IMR-90 (cell line): ENCODE measurements around the gene OSBP2. TPM values are rescaled to one million over a fixed set of nuclear protein-coding genes. Genes with fewer than 3 reads are reported as not detected.

Experiments used
- ATAC-seq: fragments of 200-7000 bp; cut with Tn5 transposase; 2 replicates; pipeline ENCODE4 v1.9.1; 2020; ENCODE audit warnings: low read depth, mild to moderate bottlenecking, moderate library complexity
- BruUV-seq: library from RNA; stranded (reverse); fragments of 400-500 nt; replicated peaks from 2 replicates; lab custom pipeline; 2021; lab: Mats Ljungman, UMichigan
- CTCF ChIA-PET: fragments of 300-600 bp; formaldehyde crosslinking; extraction: SDS; loops from one replicate; lab custom pipeline; 2021; ENCODE audit warnings: antibody characterized with exemption; lab: Yijun Ruan, JAX
- POLR2A ChIA-PET: fragments of 300-600 bp; sonication (Branson Sonifier 250); formaldehyde crosslinking; loops from one replicate; lab custom pipeline; 2022; ENCODE audit warnings: antibody characterized with exemption; ENCODE audit not compliant: unreplicated experiment; lab: Charles Lee
- DNase-seq: peaks from one replicate; pipeline ENCODE4 v3.0.0; 2013
- H2AFZ ChIP-seq: replicated peaks from 2 replicates; pipeline ENCODE3; 2013; ENCODE audit warnings: low read length, mild to moderate bottlenecking; ENCODE audit not compliant: poor library complexity
- H2AK5ac ChIP-seq: 2 replicates; pipeline ENCODE4 v1.6.1; 2013; ENCODE audit warnings: low read depth, low read length, inconsistent platforms
- H2AK9ac ChIP-seq: replicated peaks from 2 replicates; pipeline ENCODE3; 2013; ENCODE audit warnings: mild to moderate bottlenecking, low read depth, low read length, moderate library complexity; ENCODE audit not compliant: poor library complexity
- H2BK120ac ChIP-seq: 2 replicates; pipeline ENCODE4 v1.6.1; 2013; ENCODE audit warnings: low read depth, low read length, inconsistent platforms
- H2BK15ac ChIP-seq: 3 replicates; pipeline ENCODE4 v1.6.1; 2013; ENCODE audit warnings: low read depth, low read length, inconsistent platforms
- H2BK20ac ChIP-seq: 2 replicates; pipeline ENCODE4 v1.6.1; 2013; ENCODE audit warnings: low read depth, mild to moderate bottlenecking, inconsistent platforms, low read length, moderate library complexity
- H2BK5ac ChIP-seq: 2 replicates; pipeline ENCODE4 v1.6.1; 2013; ENCODE audit warnings: mild to moderate bottlenecking, low read depth, low read length, inconsistent platforms; ENCODE audit not compliant: poor library complexity, severe bottlenecking
- H3K14ac ChIP-seq: replicated peaks from 2 replicates; pipeline ENCODE4 v1.6.1; 2013; ENCODE audit warnings: low read depth, low read length, inconsistent platforms
- H3K18ac ChIP-seq: 2 replicates; pipeline ENCODE4 v1.6.1; 2013; ENCODE audit warnings: low read depth, low read length, control low read depth
- H3K23ac ChIP-seq: 2 replicates; pipeline ENCODE4 v1.6.1; 2013; ENCODE audit warnings: low read depth, low read length, inconsistent platforms
- H3K27ac ChIP-seq: 2 replicates; pipeline ENCODE4 v1.5.1; 2013; ENCODE audit warnings: mild to moderate bottlenecking, control low read depth, low read length; ENCODE audit not compliant: insufficient read depth
- H3K27me3 ChIP-seq: 2 replicates; pipeline ENCODE4 v1.6.1; 2013; ENCODE audit warnings: low read length; ENCODE audit not compliant: control insufficient read depth, insufficient read depth
- H3K36me3 ChIP-seq: 2 replicates; pipeline ENCODE4 v1.6.1; 2013; ENCODE audit warnings: low read length, mixed read lengths; ENCODE audit not compliant: control insufficient read depth, insufficient read depth
- H3K4ac ChIP-seq: 2 replicates; pipeline ENCODE4 v1.6.1; 2013; ENCODE audit warnings: low read depth, low read length, inconsistent platforms
- H3K4me1 ChIP-seq: 2 replicates; pipeline ENCODE4 v1.6.1; 2013; ENCODE audit warnings: low read length, mixed read lengths; ENCODE audit not compliant: control insufficient read depth, insufficient read depth
- H3K4me2 ChIP-seq: 2 replicates; pipeline ENCODE4 v1.6.1; 2013; ENCODE audit warnings: low read depth, mild to moderate bottlenecking, control low read depth, low read length, moderate library complexity
- H3K4me3 ChIP-seq: 2 replicates; pipeline ENCODE4 v1.5.1; 2013; ENCODE audit warnings: low read depth, mild to moderate bottlenecking, control low read depth, low read length, moderate library complexity; ENCODE audit not compliant: insufficient read depth
- H3K56ac ChIP-seq: 2 replicates; pipeline ENCODE4 v1.6.1; 2013; ENCODE audit warnings: low read length, inconsistent platforms; ENCODE audit not compliant: insufficient read depth; ENCODE audit errors: extremely low read depth
- H3K79me1 ChIP-seq, 2 experiments: 2 replicates each; pipeline ENCODE4 v1.6.1; 2013; ENCODE audit warnings: low read length in 2 of 2, inconsistent platforms in 1 of 2, low read depth in 1 of 2
- H3K9ac ChIP-seq: 2 replicates; pipeline ENCODE4 v1.6.1; 2013; ENCODE audit warnings: low read depth, low read length, control low read depth
- H3K9me1 ChIP-seq: 2 replicates; pipeline ENCODE4 v1.6.1; 2013; ENCODE audit warnings: low read length, inconsistent platforms; ENCODE audit not compliant: insufficient read depth
- H3K9me3 ChIP-seq: 2 replicates; pipeline ENCODE4 v1.6.1; 2013; ENCODE audit warnings: low read length; ENCODE audit not compliant: control insufficient read depth, insufficient read depth
- H4K20me1 ChIP-seq: 2 replicates; pipeline ENCODE4 v1.6.1; 2013; ENCODE audit warnings: low read length, inconsistent platforms; ENCODE audit not compliant: insufficient read depth
- H4K5ac ChIP-seq: 2 replicates; pipeline ENCODE4 v1.6.1; 2013; ENCODE audit warnings: mild to moderate bottlenecking, low read depth, low read length, control low read depth
- H4K8ac ChIP-seq, 2 experiments: 2 replicates each; pipeline ENCODE4 v1.6.1; 2013; ENCODE audit warnings: low read depth in 2 of 2, low read length in 2 of 2, control low read depth in 1 of 2, inconsistent platforms in 1 of 2
- H4K91ac ChIP-seq: 2 replicates; pipeline ENCODE4 v1.6.1; 2013; ENCODE audit warnings: low read depth, low read length, inconsistent platforms; ENCODE audit not compliant: insufficient read depth
- FOS ChIP-seq: fragments of 150-350 bp; IDR thresholded peaks from 2 replicates; pipeline ENCODE4 v1.6.1; 2016; ENCODE audit warnings: low read depth, low read length
- MAZ ChIP-seq: IDR thresholded peaks from 2 replicates; pipeline ENCODE4 v1.6.1; 2012; ENCODE audit warnings: low read depth, mild to moderate bottlenecking, low read length, improper control_type of control experiment, moderate library complexity, borderline replicate concordance
- WGBS, 2 experiments: methylation state at CpG; one replicate each; pipeline versions ENCODE4 v1.1.5 to v1.1.7; 2013; ENCODE audit warnings: missing lambda C conversion rate in 2 of 2; ENCODE audit not compliant: insufficient read length in 1 of 2; ENCODE audit errors: extremely low coverage in 2 of 2; 5-methylcytosine and 5-hydroxymethylcytosine counted together
- dilution Hi-C: fragments of 300-500 bp; cut with HindIII; formaldehyde crosslinking; loops from one replicate; pipeline ENCODE4 v1.14.3; 2018; ENCODE audit warnings: low sequenced_read_pairs; ENCODE audit not compliant: unreplicated experiment
- in situ Hi-C: fragments of 300-500 bp; cut with MboI; formaldehyde crosslinking; loops from 3 replicates; pipeline ENCODE4 v1.14.3; 2019; ENCODE audit warnings: low sequenced_read_pairs, inconsistent platforms, mixed read lengths
- intact Hi-C: fragments of 100-400 bp; cut with micrococcal nuclease; formaldehyde crosslinking; loops from 2 replicates; pipeline ENCODE4 v1.10.0; 2022
- polyA plus RNA-seq, 3 experiments: library from polyadenylated mRNA; depleted of rRNA; stranded (reverse); fragments of >200 nt; gene quantifications; 2 replicates each; pipeline ENCODE4 v1.2.3, GENCODE V29; 2012; ENCODE audit warnings: low replicate concordance in 1 of 3
- total RNA-seq: library from RNA; depleted of rRNA; stranded (reverse); fragments of >200 nt; gene quantifications from 2 replicates; pipeline ENCODE4 v1.2.3, GENCODE V29; 2012

Gene OSBP2
- total and polyA plus RNA-seq, 2 of the 4 experiments (the other 2 are of a cell fraction), result 1.8 to 2.2 TPM

DNA sequence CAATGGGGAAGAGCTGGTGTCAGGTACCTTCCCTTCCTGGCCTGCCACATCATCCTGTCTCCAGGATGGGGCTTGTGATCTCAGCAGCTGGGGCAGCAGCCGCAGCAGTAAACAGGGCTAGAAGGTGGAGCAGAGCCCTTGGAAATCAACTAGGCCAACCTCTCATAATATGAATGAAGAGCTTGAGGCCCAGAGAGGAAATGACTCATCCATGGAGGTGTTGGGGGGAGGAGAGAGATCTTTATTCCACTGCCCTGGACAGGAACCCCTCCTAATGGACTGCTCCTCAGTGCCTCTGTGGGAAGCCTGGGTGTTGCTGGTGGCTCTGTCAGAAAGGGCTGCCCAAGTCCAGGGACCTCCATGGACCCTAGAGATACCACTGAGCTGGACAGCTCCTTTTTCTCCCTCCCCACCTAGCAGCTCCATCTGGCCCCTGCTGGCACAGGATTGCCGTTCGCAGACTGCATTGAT is 111.8 kb downstream of the OSBP2 start:
- WGBS, 2 experiments, result no CpG with 5 or more reads among the region's 3 CpGs
- ChIA-PET CTCF (no interaction called here), POLR2A (no interaction called here)
- Histone ChIP-seq H3K9ac (no peak overlapping the region), H3K36me3 (no peaks in the 10 kb centered on the region), H3K79me1 (no peaks in the 10 kb centered on the region), H2BK120ac (no peak overlapping the region), H2AK5ac (no peak overlapping the region), H3K4me3 (no peak overlapping the region), H3K4me2 (no peak overlapping the region), H3K9me3 (no peaks in the 10 kb centered on the region), H4K20me1 (peaks cover 20% of the 10 kb centered on the region), H3K23ac (no peak overlapping the region), H3K14ac (no peak overlapping the region), H2BK20ac (no peak overlapping the region), H3K27me3 (no peaks in the 10 kb centered on the region; the same call in none of the 2 replicates), H2AK9ac (no peak overlapping the region), H4K8ac (no peak overlapping the region), H3K18ac (no peak overlapping the region), H3K27ac (no peak overlapping the region), H3K4me1 (peaks cover 3% of the 10 kb centered on the region; the same call in 1 of the 2 replicates), H3K56ac (no peak overlapping the region), H2BK15ac (no peak overlapping the region), H4K5ac (no peak overlapping the region), H4K91ac (no peak overlapping the region), H3K9me1 (peaks cover 9% of the 10 kb centered on the region), H2AFZ (peak overlapping the region; percentile 2), H3K4ac (no peak overlapping the region), H2BK5ac (no peak overlapping the region)
- BruUV-seq, result no TSS peak
- DNase-seq (peak; percentile 67), ATAC-seq (no peak)
- dilution Hi-C loops (no loop called here), in situ Hi-C loops (no loop called here), intact Hi-C loops (no loop called here)
- TF ChIP-seq MAZ, result no peak
- peak; percentile 40 for TF ChIP-seq FOS
